Measurements from ENCODE around the gene CDK13. TPM values are rescaled to one million over a fixed set of nuclear protein-coding genes. Genes with fewer than 3 reads are reported as not detected.
"Not testable (repeated sequence)": the region's sequence is repeated elsewhere in the genome, so short reads cannot be mapped to it uniquely, and the experiment has no call there.

The CDK13 gene
- total and polyA plus RNA-seq, 4 donors = 13.3 to 124 (median 30.8) TPM

GRCh38 chr7:40147371-40148246 lies 197.6 kb downstream of the CDK13 start:
- DNase-seq = no peak
- H3K4me3 ChIP-seq = no peak overlapping the region
- no peak overlapping the region for H3K9ac ChIP-seq (ENCODE audit: insufficient read depth in 1 of 2, low read length in 2 of 2)
- no peaks in the 10 kb centered on the region for H3K9me3 ChIP-seq (ENCODE audit: control insufficient read depth in 4 of 4, insufficient read depth in 3 of 4, low read length in 3 of 4)
- no peak for ATAC-seq (ENCODE audit: insufficient read depth, low FRiP score)
- no peaks in the 10 kb centered on the region for H3K4me1 ChIP-seq (ENCODE audit: control insufficient read depth in 5 of 5, insufficient read depth in 5 of 5, low read length in 5 of 5)
- no peak overlapping the region for H3K27ac ChIP-seq (ENCODE audit: low read depth in 1 of 2, low read length in 1 of 2)
- H3K27me3 ChIP-seq (ENCODE audit: control insufficient read depth in 3 of 3, insufficient read depth in 3 of 3, low read length in 2 of 3) = no peaks in the 10 kb centered on the region
- H3K36me3 ChIP-seq (ENCODE audit: control insufficient read depth in 4 of 4, insufficient read depth in 4 of 4, low read length in 4 of 4) = no peaks in the 10 kb centered on the region
- TF ChIP-seq, protein P1, sequence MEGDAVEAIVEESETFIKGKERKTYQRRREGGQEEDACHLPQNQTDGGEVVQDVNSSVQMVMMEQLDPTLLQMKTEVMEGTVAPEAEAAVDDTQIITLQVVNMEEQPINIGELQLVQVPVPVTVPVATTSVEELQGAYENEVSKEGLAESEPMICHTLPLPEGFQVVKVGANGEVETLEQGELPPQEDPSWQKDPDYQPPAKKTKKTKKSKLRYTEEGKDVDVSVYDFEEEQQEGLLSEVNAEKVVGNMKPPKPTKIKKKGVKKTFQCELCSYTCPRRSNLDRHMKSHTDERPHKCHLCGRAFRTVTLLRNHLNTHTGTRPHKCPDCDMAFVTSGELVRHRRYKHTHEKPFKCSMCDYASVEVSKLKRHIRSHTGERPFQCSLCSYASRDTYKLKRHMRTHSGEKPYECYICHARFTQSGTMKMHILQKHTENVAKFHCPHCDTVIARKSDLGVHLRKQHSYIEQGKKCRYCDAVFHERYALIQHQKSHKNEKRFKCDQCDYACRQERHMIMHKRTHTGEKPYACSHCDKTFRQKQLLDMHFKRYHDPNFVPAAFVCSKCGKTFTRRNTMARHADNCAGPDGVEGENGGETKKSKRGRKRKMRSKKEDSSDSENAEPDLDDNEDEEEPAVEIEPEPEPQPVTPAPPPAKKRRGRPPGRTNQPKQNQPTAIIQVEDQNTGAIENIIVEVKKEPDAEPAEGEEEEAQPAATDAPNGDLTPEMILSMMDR (IDR thresholded peaks at IDR 0.05; ENCODE audit: control extremely low read depth, extremely low read depth) = no peak
- 87 to 92% methylated on average over 19 of the region's 19 CpGs for WGBS, 2 donors

DNA sequence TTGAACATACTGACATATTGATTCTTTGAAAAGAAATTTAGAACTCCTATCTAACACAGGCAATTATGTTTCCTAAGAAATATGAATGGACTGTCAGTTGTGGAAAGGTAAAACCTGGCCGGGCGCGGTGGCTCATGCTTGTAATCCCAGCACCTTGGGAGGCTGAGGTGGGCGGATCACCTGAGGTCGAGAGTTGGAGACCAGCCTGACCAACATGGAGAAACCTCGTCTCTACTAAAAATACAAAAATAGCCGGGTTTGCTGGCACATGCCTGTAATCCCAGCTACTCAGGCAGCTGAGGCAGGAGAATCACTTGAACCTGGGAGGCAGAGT lies 198.2 kb downstream of the CDK13 start:
- 96% methylated on average over 7 of the region's 7 CpGs for WGBS, 2 donors

GRCh38 chr7:40148671-40149070 lies 198.6 kb downstream of the CDK13 start:
- 89 to 91% methylated on average over 2 of the region's 2 CpGs for WGBS, 2 donors

More for the DNA sequence above, 198.2 kb downstream of the CDK13 start:
- DNase-seq; H3K4me3 ChIP-seq; H3K9ac ChIP-seq (ENCODE audit: insufficient read depth in 1 of 2, low read length in 2 of 2); H3K27me3 ChIP-seq (ENCODE audit: control insufficient read depth in 3 of 3, insufficient read depth in 3 of 3, low read length in 2 of 3); H3K9me3 ChIP-seq (ENCODE audit: control insufficient read depth in 4 of 4, insufficient read depth in 3 of 4, low read length in 3 of 4); H3K27ac ChIP-seq (ENCODE audit: low read depth in 1 of 2, low read length in 1 of 2); H3K4me1 ChIP-seq (ENCODE audit: control insufficient read depth in 5 of 5, insufficient read depth in 5 of 5, low read length in 5 of 5); ATAC-seq (ENCODE audit: insufficient read depth, low FRiP score); H3K36me3 ChIP-seq (ENCODE audit: control insufficient read depth in 4 of 4, insufficient read depth in 4 of 4, low read length in 4 of 4): not testable (repeated sequence)

More at GRCh38 chr7:40148671-40149070, 198.6 kb downstream of the CDK13 start:
- Histone ChIP-seq H3K9ac (ENCODE audit: insufficient read depth in 1 of 2, low read length in 2 of 2) (no peak overlapping the region), H3K9me3 (ENCODE audit: control insufficient read depth in 4 of 4, insufficient read depth in 3 of 4, low read length in 3 of 4) (no peaks in the 10 kb centered on the region), H3K4me3 (no peak overlapping the region), H3K27me3 (ENCODE audit: control insufficient read depth in 3 of 3, insufficient read depth in 3 of 3, low read length in 2 of 3) (no peaks in the 10 kb centered on the region), H3K27ac (ENCODE audit: low read depth in 1 of 2, low read length in 1 of 2) (no peak overlapping the region), H3K4me1 (ENCODE audit: control insufficient read depth in 5 of 5, insufficient read depth in 5 of 5, low read length in 5 of 5) (no peaks in the 10 kb centered on the region), H3K36me3 (ENCODE audit: control insufficient read depth in 4 of 4, insufficient read depth in 4 of 4, low read length in 4 of 4) (no peaks in the 10 kb centered on the region)
- ATAC-seq (ENCODE audit: insufficient read depth, low FRiP score) = no peak
- TF ChIP-seq, protein P1 (IDR thresholded peaks at IDR 0.05; ENCODE audit: control extremely low read depth, extremely low read depth) = no peak
- DNase-seq = no peak

Small RNA genes within 50 kb of the gene (small RNA-seq; reads per million reads assigned to genes)
- gene AC006023.1 (ENCODE audit: low replicate concordance) = not detected
- gene AC006023.2 (ENCODE audit: low replicate concordance) = not detected

Other genes with a start within 250 kb of the CDK13 start
- 10 to 100 TPM; 26.3 to 27.1 TPM for gene MPLKIP, start 184.4 kb downstream of the CDK13 start, total RNA-seq
- 10 to 100 TPM; 37.6 to 39.3 TPM for gene MPLKIP, start 184.4 kb downstream of the CDK13 start, polyA plus RNA-seq
- 1 to 10 TPM; 1.7 to 4.2 TPM for gene SUGCT, start 184.7 kb downstream of the CDK13 start, total RNA-seq
- gene SUGCT, start 184.7 kb downstream of the CDK13 start, polyA plus RNA-seq = 1 to 10 TPM in 1 of 2 donors, under 1 TPM in 1; 0.23 to 1.8 TPM